Hair follicle dermal papilla cell (primary cell): ENCODE measurements around the gene LFNG. TPM values are rescaled to one million over a fixed set of nuclear protein-coding genes. Genes with fewer than 3 reads are reported as not detected.

Source experiments
- small RNA-seq: library from RNA; depleted of rRNA; stranded (forward); fragments of <200 nt; gene quantifications from one replicate; pipeline ENCODE3, GENCODE V24; 2012
- total RNA-seq: library from RNA; depleted of rRNA; stranded (reverse); fragments of >200 nt; gene quantifications from 2 replicates; pipeline ENCODE4 v1.2.3, GENCODE V29; 2012

LFNG gene
- 20.3 and 32.0 TPM in 2 replicates for total RNA-seq

GRCh38 chr7:2519119-2519930 is at the start of gene LFNG:
Gene LFNG, plus strand, starts transcription at chr7:2519774. Its CDS starts 88 bp downstream, at chr7:2519862.

GRCh38 chr7:2476298-2476697 is 43.3 kb upstream of the LFNG start, which contains the start of gene GRIFIN:
Gene GRIFIN, minus strand, starts transcription at chr7:2476398. Its CDS starts 15 bp downstream, at chr7:2476383.

GRCh38 chr7:2555121-2556052 is 35.8 kb downstream of the LFNG start, which contains the start of gene BRAT1:
Gene BRAT1, minus strand, starts transcription at chr7:2555524. Its CDS starts 1,093 bp downstream, at chr7:2554431.

DNA sequence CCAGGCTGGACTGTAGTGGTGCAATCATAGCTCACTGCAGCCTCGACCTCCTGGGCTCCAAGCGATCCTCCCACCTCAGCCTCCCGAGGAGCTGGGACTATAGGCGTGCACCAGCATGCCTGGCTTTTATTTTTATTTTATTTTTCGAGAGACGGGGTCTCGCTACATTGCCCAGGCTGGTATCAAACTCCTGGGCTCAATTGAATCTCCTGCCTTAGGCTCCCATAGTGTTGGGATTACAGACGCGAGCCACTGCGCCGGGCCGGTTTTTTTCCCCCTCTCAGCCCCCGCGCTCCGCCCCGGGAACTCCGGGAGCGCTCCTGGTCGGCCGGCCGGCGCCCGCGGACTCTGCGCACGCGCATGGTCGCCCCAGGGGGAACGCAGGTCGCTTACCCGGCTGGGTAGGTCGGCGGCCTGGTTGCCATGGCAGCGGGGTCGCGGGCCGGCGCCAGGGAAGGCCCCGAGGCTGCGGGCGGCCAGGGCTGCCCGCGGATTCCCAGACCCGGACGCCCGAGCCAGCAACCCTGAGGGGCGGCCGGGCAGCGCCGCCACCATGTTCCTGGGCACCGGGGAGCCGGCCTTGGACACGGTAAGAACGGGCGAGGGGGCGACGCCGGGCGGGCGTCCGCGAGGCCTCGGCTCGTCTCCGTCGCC is 39.2 kb downstream of the LFNG start, which contains the start of gene IQCE:
IQCE (plus strand) TSS at position 351 of the 654 bp plus-strand sequence; CDS start at position 554, 203 bp downstream.

Small RNA genes lying within 50 kb of the gene (small RNA-seq; reads per million reads assigned to genes)
- not detected for gene MIR4648

Other genes with a start within 250 kb of the LFNG start
- 24.3 and 27.2 TPM in 2 replicates for gene SNX8, start 205.3 kb upstream of the LFNG start, total RNA-seq
- gene EIF3B, start 164.9 kb upstream of the LFNG start, total RNA-seq: 164 and 172 TPM in 2 replicates
- gene CHST12, start 116.2 kb upstream of the LFNG start, total RNA-seq: 8.0 and 11.5 TPM in 2 replicates
- not detected in 2 replicates for gene GRIFIN, start 43.4 kb upstream of the LFNG start, total RNA-seq
- 26.4 and 28.6 TPM in 2 replicates for gene BRAT1, start 35.8 kb downstream of the LFNG start, total RNA-seq
- gene IQCE, start 39.2 kb downstream of the LFNG start, total RNA-seq: 16.7 and 18.0 TPM in 2 replicates
- gene TTYH3, start 112.2 kb downstream of the LFNG start, total RNA-seq: 71.8 and 86.6 TPM in 2 replicates
- 6.7 and 8.6 TPM in 2 replicates for gene AMZ1, start 168.4 kb downstream of the LFNG start, total RNA-seq